K562 (cell line): Measurements from ENCODE around the gene FRMD7. TPM values are rescaled to one million over a fixed set of nuclear protein-coding genes. Genes with fewer than 3 reads are reported as not detected.

Source experiments
- ATAC-seq: fragments of 200-7000 bp; cut with Tn5 transposase; 3 replicates; pipeline ENCODE4 v1.9.1; 2020; ENCODE audit warnings: moderate library complexity
- BruUV-seq: library from RNA; stranded (reverse); fragments of 400-500 nt; replicated peaks from 2 replicates; lab custom pipeline; 2021; lab: Mats Ljungman, UMichigan
- CTCF ChIA-PET: fragments of 300-600 bp; formaldehyde crosslinking; extraction: SDS; loops from one replicate; lab custom pipeline; 2021; ENCODE audit warnings: low intra/inter-chr PET ratio; lab: Yijun Ruan, JAX
- POLR2A ChIA-PET: fragments of 300-600, 350-650 bp; sonication (Branson Sonifier 250); formaldehyde crosslinking; extraction: SDS; loops from one replicate; lab custom pipeline; 2021; ENCODE audit warnings: antibody characterized with exemption, inconsistent platforms; lab: Yijun Ruan, JAX
- DNase-seq, 4 experiments: peaks; one replicate each; pipeline versions ENCODE4 v3.0.0 to v3.0.0-alpha.2; 2011 to 2018; ENCODE audit warnings: low spot score in 3 of 4, mixed read lengths in 3 of 4; ENCODE audit errors: extremely low read depth in 1 of 4
- FAIRE-seq: peaks from 2 replicates; lab custom pipeline; 2011; peaks lifted over from hg19 to GRCh38; lab: Jason Lieb, UNC
- H2AFZ ChIP-seq: 2 replicates; pipeline ENCODE4 v1.6.0; 2011; ENCODE audit warnings: low read depth, low read length, control low read depth, inconsistent platforms
- H3K27ac ChIP-seq: fragments of 200-600 bp; 3 replicates; pipeline ENCODE4 v1.8.0; 2011; ENCODE audit warnings: low read depth, mild to moderate bottlenecking, control low read depth, inconsistent platforms, low read length, moderate library complexity, mixed read lengths; ENCODE audit errors: extremely low read depth
- H3K27me3 ChIP-seq, 2 experiments: fragments of 300-600 bp in 1 of 2; 2 replicates in 1 of 2; 3 replicates in 1 of 2; pipeline versions ENCODE4 v1.6.0 to v1.8.0; 2011; ENCODE audit warnings: inconsistent platforms in 2 of 2, low read length in 2 of 2, mild to moderate bottlenecking in 1 of 2, mixed read lengths in 1 of 2, moderate library complexity in 1 of 2; ENCODE audit not compliant: control insufficient read depth in 2 of 2, insufficient read depth in 2 of 2
- H3K36me3 ChIP-seq: fragments of 300-600 bp; 3 replicates; pipeline ENCODE4 v1.8.0; 2011; ENCODE audit warnings: mild to moderate bottlenecking, low read length, inconsistent platforms; ENCODE audit not compliant: control insufficient read depth, insufficient read depth
- H3K4me1 ChIP-seq, 2 experiments: fragments of 200-600 bp in 1 of 2; replicated peaks in 1 of 2; 2 replicates in 1 of 2; 3 replicates in 1 of 2; pipeline versions ENCODE4 v1.5.1 to v1.8.0; 2011; ENCODE audit warnings: inconsistent platforms in 2 of 2, low read length in 2 of 2, mild to moderate bottlenecking in 1 of 2, mixed read lengths in 1 of 2, moderate library complexity in 1 of 2; ENCODE audit not compliant: control insufficient read depth in 2 of 2, insufficient read depth in 2 of 2
- H3K4me2 ChIP-seq: 2 replicates; pipeline ENCODE4 v1.6.1; 2011; ENCODE audit warnings: low read length, control low read depth, inconsistent platforms, mixed read lengths; ENCODE audit not compliant: insufficient read depth
- H3K4me3 ChIP-seq: fragments of 200-600 bp; sonication (generic), shearing (Covaris generic); 2 replicates; pipeline ENCODE4 v1.5.1; 2016; ENCODE audit warnings: control low read depth, inconsistent platforms
- H3K79me2 ChIP-seq: fragments of 200-600 bp; 3 replicates; pipeline ENCODE4 v1.8.0; 2011; ENCODE audit warnings: low read length, inconsistent platforms; ENCODE audit not compliant: control insufficient read depth, insufficient read depth
- H3K9ac ChIP-seq, 2 experiments: 2 replicates each; pipeline versions ENCODE4 v1.6.0 to v1.6.1; 2011; ENCODE audit warnings: low read depth in 2 of 2, low read length in 2 of 2, control low read depth in 1 of 2, inconsistent platforms in 1 of 2, mild to moderate bottlenecking in 1 of 2, mixed read lengths in 1 of 2; ENCODE audit not compliant: insufficient read depth in 1 of 2
- H3K9me1 ChIP-seq: one replicate; pipeline ENCODE4 v1.6.0; 2011; ENCODE audit warnings: inconsistent platforms, mild to moderate bottlenecking, low read length, moderate library complexity; ENCODE audit not compliant: control insufficient read depth, insufficient read depth
- H3K9me3 ChIP-seq: replicated peaks from 2 replicates; pipeline ENCODE4 v1.5.1; 2011; ENCODE audit warnings: low read depth, low read length, inconsistent platforms; ENCODE audit not compliant: control insufficient read depth, insufficient read depth
- H4K20me1 ChIP-seq: replicated peaks from 2 replicates; pipeline ENCODE4 v1.6.1; 2011; ENCODE audit warnings: low read length, inconsistent platforms, mixed read lengths; ENCODE audit not compliant: control insufficient read depth, insufficient read depth
- E2F6 ChIP-seq, 2 experiments: IDR thresholded peaks; 2 replicates each; pipeline ENCODE4 v1.6.1; 2011; ENCODE audit warnings: borderline replicate concordance in 1 of 2, control low read depth in 1 of 2, low read depth in 1 of 2, low read length in 1 of 2, mild to moderate bottlenecking in 1 of 2, mixed read lengths in 1 of 2, moderate library complexity in 1 of 2; ENCODE audit not compliant: insufficient read depth in 1 of 2, insufficient read length in 1 of 2, poor library complexity in 1 of 2, severe bottlenecking in 1 of 2; ENCODE audit errors: extremely low read depth in 1 of 2
- ZBED1 ChIP-seq: IDR thresholded peaks from 2 replicates; pipeline ENCODE4 v1.6.1; 2014
- ZNF76 ChIP-seq: fragments of 250-450 bp; sonication (Bioruptor Pico); IDR thresholded peaks from 2 replicates; pipeline ENCODE4 v1.4.0; 2020; ENCODE audit warnings: mild to moderate bottlenecking, moderate library complexity, borderline replicate concordance
- WGBS: fragments of 100-300 bp; shearing (Covaris generic); methylation state at CpG from one replicate; pipeline ENCODE4 v1.1.6; 2016; ENCODE audit warnings: low coverage, mixed read lengths; ENCODE audit not compliant: insufficient coverage; ENCODE audit errors: missing lambda C conversion rate; 5-methylcytosine and 5-hydroxymethylcytosine counted together
- in situ Hi-C: fragments of 300-500 bp; cut with MboI; formaldehyde crosslinking; loops from 4 replicates; pipeline ENCODE4 v1.15.0; 2018; ENCODE audit warnings: inconsistent platforms, mixed read lengths
- intact Hi-C: fragments of 100-400 bp; cut with micrococcal nuclease; formaldehyde crosslinking; loops from 2 replicates; pipeline ENCODE4 v1.14.2; 2022
- polyA plus RNA-seq, 8 experiments: library from polyadenylated mRNA; depleted of rRNA in 4 of 8; stranded (reverse) in 5 of 8; unstranded in 3 of 8; fragments of >200 nt; fragmentation: Nextera tagmentation in 2 of 8; fragmentation: Illumina TruSeq in 1 of 8; extraction: Ambion mirVana in 2 of 8; extraction: Trizol in 1 of 8; gene quantifications; 2 replicates each; pipeline versions ENCODE4 v1.2.1 to v1.2.3, GENCODE V29; 2011 to 2014; ENCODE audit warnings: inconsistent platforms in 1 of 8, missing spikeins in 1 of 8
- total RNA-seq, 7 experiments: library from RNA; depleted of rRNA in 6 of 7; stranded (reverse); fragments of >200 nt in 6 of 7; fragmentation: Illumina TruSeq in 2 of 7; extraction: Trizol in 2 of 7; gene quantifications; 2 replicates each; pipeline versions ENCODE4 v1.2.1 to v1.2.3, GENCODE V29; 2011 to 2021; ENCODE audit warnings: low replicate concordance in 1 of 7

The FRMD7 gene
- total and polyA plus RNA-seq, 9 of the 15 experiments (the other 6 are each of a cell fraction or from before 2014, with no cell fraction given): 0.06 to 0.09 TPM; not detected in 7

GRCh38 chrX:132090403-132091159 lies 37.2 kb downstream of the FRMD7 start:
- H3K9me3 ChIP-seq: no peaks in the 10 kb centered on the region
- intact Hi-C loops (loop anchor here (5.0 kb wide), 1 partner anchor 238 kb away; no protein-coding TSS in a partner anchor), in situ Hi-C loops (loop anchor here (25.0 kb wide), 1 partner anchor 522 kb away; no protein-coding TSS in a partner anchor)
- H3K4me3 ChIP-seq: no peak overlapping the region
- TF ChIP-seq ZBED1 (no peak), ZNF76 (CRISPR knock-in tag) (no peak), E2F6 (IDR thresholded peaks at IDR 0.05; ENCODE audit: borderline replicate concordance in 1 of 2, extremely low read depth in 1 of 2, insufficient read depth in 1 of 2, insufficient read length in 1 of 2, low read depth in 1 of 2, low read length in 1 of 2, poor library complexity in 1 of 2, severe bottlenecking in 1 of 2) (no peak)
- 22% methylated on average over 8 of the region's 8 CpGs for WGBS
- no peak overlapping the region for H3K9ac ChIP-seq
- no peaks in the 10 kb centered on the region; a peak in 2 of 5 replicates for H3K27me3 ChIP-seq
- ChIA-PET CTCF (no interaction called here), POLR2A (no interaction called here)
- DNase-seq (no peak), FAIRE-seq (no peak), ATAC-seq (no peak)
- H3K4me1 ChIP-seq: no peaks in the 10 kb centered on the region
- no peaks in the 10 kb centered on the region for H3K79me2 ChIP-seq
- H3K27ac ChIP-seq: no peak overlapping the region
- no peak overlapping the region for H3K4me2 ChIP-seq
- H3K36me3 ChIP-seq: no peaks in the 10 kb centered on the region
- no TSS peak for BruUV-seq
- H3K9me1 ChIP-seq: no peaks in the 10 kb centered on the region
- H2AFZ ChIP-seq: peak overlapping the region; percentile 45; the same call in 1 of the 2 replicates
- H4K20me1 ChIP-seq: no peaks in the 10 kb centered on the region
